ENCODE measurements around the gene OR1F1. TPM values are rescaled to one million over a fixed set of nuclear protein-coding genes. Genes with fewer than 3 reads are reported as not detected.

The OR1F1 gene
- total and polyA plus RNA-seq, 2 donors (not counting 1 experiment from before 2014, with no cell fraction given): not detected

DNA sequence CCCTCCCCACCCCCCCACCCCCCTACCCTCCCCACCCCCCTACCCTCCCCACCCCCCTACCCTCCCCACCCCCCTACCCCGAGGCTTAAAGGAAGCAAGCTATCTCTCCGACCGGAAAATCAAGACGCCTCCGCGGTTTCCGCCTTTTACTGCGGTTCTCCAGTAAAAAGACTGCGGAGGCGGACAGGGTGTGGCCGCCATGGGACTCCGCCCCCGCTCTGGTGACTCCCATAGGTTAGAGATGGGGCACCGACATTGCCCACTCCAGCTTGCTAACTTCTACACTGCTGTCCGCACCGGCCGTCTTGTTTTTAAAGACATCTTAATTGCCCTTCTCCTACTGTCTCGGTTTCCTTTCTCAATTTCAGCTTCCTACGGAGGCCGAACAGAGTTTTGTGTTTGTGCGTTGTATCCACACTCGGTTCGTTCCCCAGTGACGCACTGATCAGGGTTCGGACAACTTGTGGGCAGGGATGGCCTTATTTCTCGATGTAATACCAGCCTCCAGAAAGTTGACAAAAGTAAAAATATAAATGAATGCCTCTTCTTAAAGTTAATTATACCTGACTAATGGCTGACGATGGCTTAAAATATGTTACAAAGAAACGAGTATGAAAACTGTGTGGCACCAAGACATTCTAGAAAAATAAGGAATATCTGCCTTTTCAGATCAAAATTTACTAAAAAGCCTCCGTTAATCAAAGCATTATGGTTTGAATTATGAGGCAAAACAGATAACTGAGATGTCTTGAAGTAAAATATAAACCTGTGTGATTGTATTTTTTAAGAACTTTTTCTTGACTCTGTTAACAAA lies 48.1 kb downstream of the OR1F1 start:
- H3K36me3 ChIP-seq (replicated peaks in 1 of 2; ENCODE audit: control extremely low read depth in 1 of 2, control insufficient read depth in 1 of 2, extremely low read depth in 1 of 2, insufficient read depth in 2 of 2, low read length in 1 of 2): peaks cover 10 to 18% of the 10 kb centered on the region in 2 experiments
- H3K4me3 ChIP-seq (ENCODE audit: control extremely low read depth in 1 of 5, extremely low read depth in 1 of 5, insufficient read depth in 1 of 5, low read depth in 2 of 5, low read length in 4 of 5): no peak overlapping the region
- Mint-ChIP-seq H3K4me3 (peak overlapping the region; percentile 81), H3K27ac (peak overlapping the region; percentile 71), H3K9me3 (ENCODE audit: insufficient read depth) (peaks cover under 1% of the 10 kb centered on the region), H3K4me1 (peaks cover 23% of the 10 kb centered on the region), H3K27me3 (peaks cover 8% of the 10 kb centered on the region)
- peaks cover 12 to 16% of the 10 kb centered on the region in 2 donors for H3K4me1 ChIP-seq (ENCODE audit: control insufficient read depth in 2 of 2, insufficient read depth in 2 of 2, low read length in 2 of 2)
- no peak overlapping the region for H3K4me2 ChIP-seq (replicated peaks; ENCODE audit: low read depth, low read length, poor library complexity, severe bottlenecking)
- ATAC-seq (ENCODE audit: low read depth) (no peak), DNase-seq (peak; percentile 45)
- TF ChIP-seq EZH2 (IDR thresholded peaks at IDR 0.05; ENCODE audit: borderline replicate concordance, insufficient read depth, low read depth, low read length, poor library complexity, severe bottlenecking): no peak
- TF ChIP-seq, protein P1, sequence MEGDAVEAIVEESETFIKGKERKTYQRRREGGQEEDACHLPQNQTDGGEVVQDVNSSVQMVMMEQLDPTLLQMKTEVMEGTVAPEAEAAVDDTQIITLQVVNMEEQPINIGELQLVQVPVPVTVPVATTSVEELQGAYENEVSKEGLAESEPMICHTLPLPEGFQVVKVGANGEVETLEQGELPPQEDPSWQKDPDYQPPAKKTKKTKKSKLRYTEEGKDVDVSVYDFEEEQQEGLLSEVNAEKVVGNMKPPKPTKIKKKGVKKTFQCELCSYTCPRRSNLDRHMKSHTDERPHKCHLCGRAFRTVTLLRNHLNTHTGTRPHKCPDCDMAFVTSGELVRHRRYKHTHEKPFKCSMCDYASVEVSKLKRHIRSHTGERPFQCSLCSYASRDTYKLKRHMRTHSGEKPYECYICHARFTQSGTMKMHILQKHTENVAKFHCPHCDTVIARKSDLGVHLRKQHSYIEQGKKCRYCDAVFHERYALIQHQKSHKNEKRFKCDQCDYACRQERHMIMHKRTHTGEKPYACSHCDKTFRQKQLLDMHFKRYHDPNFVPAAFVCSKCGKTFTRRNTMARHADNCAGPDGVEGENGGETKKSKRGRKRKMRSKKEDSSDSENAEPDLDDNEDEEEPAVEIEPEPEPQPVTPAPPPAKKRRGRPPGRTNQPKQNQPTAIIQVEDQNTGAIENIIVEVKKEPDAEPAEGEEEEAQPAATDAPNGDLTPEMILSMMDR (IDR thresholded peaks at IDR 0.05): no peak
- ChIA-PET CTCF (no interaction called here), POLR2A (interaction anchor here (0.9 kb wide), 1 partner anchor 47 kb away, joined by 7 read pairs; no protein-coding TSS in a partner anchor)
- H3K79me2 ChIP-seq (ENCODE audit: control insufficient read depth, insufficient read depth, low read length): peaks cover 25% of the 10 kb centered on the region
- 63% methylated on average over 22 of the region's 29 CpGs for WGBS (ENCODE audit: insufficient coverage)
- H4K20me1 ChIP-seq (ENCODE audit: control insufficient read depth, insufficient read depth, low read length, poor library complexity, severe bottlenecking): peaks cover 7% of the 10 kb centered on the region
- H3K27ac ChIP-seq (ENCODE audit: low read length in 2 of 2): no peak overlapping the region
- peaks cover 2 to 11% (median 4%) of the 10 kb centered on the region in 3 donors for H3K9me3 ChIP-seq (ENCODE audit: control extremely low read depth in 1 of 3, control insufficient read depth in 2 of 3, insufficient read depth in 1 of 3, low read length in 2 of 3)
- no peak overlapping the region for H3K9ac ChIP-seq (ENCODE audit: low read length)
- intact Hi-C loops (cut with micrococcal nuclease): loop anchor here (1.0 kb wide), 3 partner anchors 28 to 69 kb away; partner anchors contain the start of genes TIGD7, ZNF263 and ZNF75A
- no peak overlapping the region for H2AFZ ChIP-seq (ENCODE audit: insufficient read depth, low read depth, low read length, poor library complexity, severe bottlenecking)
- H3K27me3 ChIP-seq (replicated peaks in 1 of 4; ENCODE audit: control extremely low read depth in 1 of 4, control insufficient read depth in 3 of 4, insufficient read depth in 4 of 4, low read length in 3 of 4): no peaks in the 10 kb centered on the region

DNA sequence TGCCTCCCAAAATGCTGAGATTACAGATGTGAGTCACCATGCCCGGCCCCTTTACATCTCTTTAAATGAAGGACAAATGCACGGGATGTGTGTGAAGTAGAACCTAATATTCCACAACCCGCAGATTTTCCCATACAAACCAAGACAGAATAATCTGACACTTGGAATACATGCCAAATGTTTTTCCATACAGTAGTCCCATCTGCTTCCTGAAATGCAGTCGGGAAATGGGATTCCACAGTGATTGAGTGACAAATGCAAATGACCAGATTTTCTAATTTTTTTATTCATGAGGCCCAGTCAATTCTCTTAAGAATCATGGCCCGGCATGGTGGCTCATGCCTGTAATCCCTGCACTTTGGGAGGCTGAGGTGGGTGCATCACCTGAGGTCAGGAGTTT lies 53.8 kb downstream of the OR1F1 start:
- DNase-seq (no peak), ATAC-seq (ENCODE audit: low read depth) (no peak)
- H3K27ac ChIP-seq (ENCODE audit: low read length in 2 of 2): no peak overlapping the region
- intact Hi-C loops (cut with micrococcal nuclease): no loop called here
- H3K27me3 ChIP-seq (replicated peaks in 1 of 4; ENCODE audit: control extremely low read depth in 1 of 4, control insufficient read depth in 3 of 4, insufficient read depth in 4 of 4, low read length in 3 of 4): peaks cover 0 to 14% (median 0%) of the 10 kb centered on the region in 4 experiments
- no peak overlapping the region for H3K4me3 Mint-ChIP-seq
- ChIA-PET CTCF (no interaction called here), POLR2A (no interaction called here)
- H3K36me3 ChIP-seq (replicated peaks in 1 of 2; ENCODE audit: control extremely low read depth in 1 of 2, control insufficient read depth in 1 of 2, extremely low read depth in 1 of 2, insufficient read depth in 2 of 2, low read length in 1 of 2): no peaks in the 10 kb centered on the region
- no peak overlapping the region for H2AFZ ChIP-seq (ENCODE audit: insufficient read depth, low read depth, low read length, poor library complexity, severe bottlenecking)
- H3K4me1 Mint-ChIP-seq: no peaks in the 10 kb centered on the region
- no peaks in the 10 kb centered on the region for H3K4me1 ChIP-seq (ENCODE audit: control insufficient read depth in 2 of 2, insufficient read depth in 2 of 2, low read length in 2 of 2)
- no peak overlapping the region for H3K27ac Mint-ChIP-seq
- no peak overlapping the region for H3K9ac ChIP-seq (ENCODE audit: low read length)
- TF ChIP-seq, protein P1 (IDR thresholded peaks at IDR 0.05): no peak
- TF ChIP-seq EZH2 (IDR thresholded peaks at IDR 0.05; ENCODE audit: borderline replicate concordance, insufficient read depth, low read depth, low read length, poor library complexity, severe bottlenecking): no peak
- H3K27me3 Mint-ChIP-seq: peaks cover 43% of the 10 kb centered on the region
- no peak overlapping the region for H3K4me3 ChIP-seq (ENCODE audit: control extremely low read depth in 1 of 5, extremely low read depth in 1 of 5, insufficient read depth in 1 of 5, low read depth in 2 of 5, low read length in 4 of 5)
- WGBS (ENCODE audit: insufficient coverage): 94% methylated on average over 3 of the region's 5 CpGs
- H3K9me3 ChIP-seq (ENCODE audit: control extremely low read depth in 1 of 3, control insufficient read depth in 2 of 3, insufficient read depth in 1 of 3, low read length in 2 of 3): peaks cover 0 to 5% (median 1%) of the 10 kb centered on the region in 3 donors
- no peaks in the 10 kb centered on the region for H3K9me3 Mint-ChIP-seq (ENCODE audit: insufficient read depth)
- no peaks in the 10 kb centered on the region for H4K20me1 ChIP-seq (ENCODE audit: control insufficient read depth, insufficient read depth, low read length, poor library complexity, severe bottlenecking)
- H3K79me2 ChIP-seq (ENCODE audit: control insufficient read depth, insufficient read depth, low read length): no peaks in the 10 kb centered on the region
- H3K4me2 ChIP-seq (replicated peaks; ENCODE audit: low read depth, low read length, poor library complexity, severe bottlenecking): no peak overlapping the region
